ENCODE results near the gene ERO1B. TPM values are rescaled to one million over a fixed set of nuclear protein-coding genes. Genes with fewer than 3 reads are reported as not detected.
A peak's percentile ranks its signal among the peaks of the same experiment; 100 is the strongest.

The ERO1B gene
- polyA plus RNA-seq, 1 donor from 2014 or later = 2.7 TPM

GRCh38 chr1:236313427-236313826, 31.7 kb upstream of the ERO1B start:
- no peak overlapping the region for H2AFZ ChIP-seq (ENCODE audit: low read depth, low read length)
- no peak overlapping the region for H3K4me2 ChIP-seq (ENCODE audit: low read length)
- no peaks in the 10 kb centered on the region for H3K79me2 ChIP-seq (replicated peaks; ENCODE audit: insufficient read depth, low read length)
- H3K9ac ChIP-seq (ENCODE audit: low read length) = no peak overlapping the region
- peaks cover 9% of the 10 kb centered on the region for H3K27me3 ChIP-seq (ENCODE audit: insufficient read depth, low read depth, low read length)
- H3K36me3 ChIP-seq (ENCODE audit: insufficient read depth, low read length) = no peaks in the 10 kb centered on the region
- H3F3A ChIP-seq (ENCODE audit: insufficient read depth, low read length, poor library complexity, severe bottlenecking) = no peaks in the 10 kb centered on the region
- TF ChIP-seq TAF1 (IDR thresholded peaks at IDR 0.05; ENCODE audit: low read depth) = no peak
- no peak for TF ChIP-seq RAD21 (conservative IDR thresholded peaks at IDR 0.05)
- TF ChIP-seq EP300 (conservative IDR thresholded peaks at IDR 0.05; ENCODE audit: poor library complexity, severe bottlenecking) = peak; percentile 71
- TF ChIP-seq SMC3 (conservative IDR thresholded peaks at IDR 0.05; ENCODE audit: poor library complexity) = no peak
- TF ChIP-seq CTCF (IDR thresholded peaks at IDR 0.05; ENCODE audit: poor library complexity, severe bottlenecking) = no peak
- peak; percentile 88 for TF ChIP-seq POLR2AphosphoS5 (IDR thresholded peaks at IDR 0.05)
- TF ChIP-seq MXI1 (conservative IDR thresholded peaks at IDR 0.05; ENCODE audit: poor library complexity, severe bottlenecking) = no peak
- no peaks in the 10 kb centered on the region for H3K9me2 ChIP-seq (ENCODE audit: insufficient read depth, low read length)
- no peak overlapping the region for H3K4me3 ChIP-seq (ENCODE audit: low read length)
- H3K9me3 ChIP-seq (ENCODE audit: low read length) = no peaks in the 10 kb centered on the region
- no peaks in the 10 kb centered on the region for H4K20me1 ChIP-seq (ENCODE audit: insufficient read depth)
- H3K27ac ChIP-seq (ENCODE audit: low read length) = no peak overlapping the region

GRCh38 chr1:236311040-236311439, 29.3 kb upstream of the ERO1B start:
- TF ChIP-seq CTCF (IDR thresholded peaks at IDR 0.05; ENCODE audit: poor library complexity, severe bottlenecking) (no peak), SMC3 (conservative IDR thresholded peaks at IDR 0.05; ENCODE audit: poor library complexity) (no peak), EP300 (conservative IDR thresholded peaks at IDR 0.05; ENCODE audit: poor library complexity, severe bottlenecking) (no peak)
- no peak overlapping the region for H3K9ac ChIP-seq (ENCODE audit: low read length)
- H3K79me2 ChIP-seq (replicated peaks; ENCODE audit: insufficient read depth, low read length) = no peaks in the 10 kb centered on the region
- no peaks in the 10 kb centered on the region for H3K36me3 ChIP-seq (ENCODE audit: insufficient read depth, low read length)
- no peak overlapping the region for H3K27ac ChIP-seq (ENCODE audit: low read length)
- no peak overlapping the region for H3K4me2 ChIP-seq (ENCODE audit: low read length)
- H3K9me3 ChIP-seq (ENCODE audit: low read length) = no peaks in the 10 kb centered on the region
- no peaks in the 10 kb centered on the region for H4K20me1 ChIP-seq (ENCODE audit: insufficient read depth)
- H3K27me3 ChIP-seq (ENCODE audit: insufficient read depth, low read depth, low read length) = peaks cover 9% of the 10 kb centered on the region
- H3F3A ChIP-seq (ENCODE audit: insufficient read depth, low read length, poor library complexity, severe bottlenecking) = no peaks in the 10 kb centered on the region
- no peaks in the 10 kb centered on the region for H3K9me2 ChIP-seq (ENCODE audit: insufficient read depth, low read length)
- H2AFZ ChIP-seq (ENCODE audit: low read depth, low read length) = no peak overlapping the region
- H3K4me3 ChIP-seq (ENCODE audit: low read length) = no peak overlapping the region

- H4K20me1 ChIP-seq (ENCODE audit: insufficient read depth) = no peaks in the 10 kb centered on the region
- H3K9me2 ChIP-seq (ENCODE audit: insufficient read depth, low read length) = no peaks in the 10 kb centered on the region
- H3K36me3 ChIP-seq (ENCODE audit: insufficient read depth, low read length) = no peaks in the 10 kb centered on the region
- H3K27me3 ChIP-seq (ENCODE audit: insufficient read depth, low read depth, low read length) = peaks cover 9% of the 10 kb centered on the region
- no peak overlapping the region for H3K4me3 ChIP-seq (ENCODE audit: low read length)
- H3K79me2 ChIP-seq (replicated peaks; ENCODE audit: insufficient read depth, low read length) = no peaks in the 10 kb centered on the region
- no peak overlapping the region for H3K27ac ChIP-seq (ENCODE audit: low read length)
- H3K9ac ChIP-seq (ENCODE audit: low read length) = no peak overlapping the region
- H2AFZ ChIP-seq (ENCODE audit: low read depth, low read length) = no peak overlapping the region
- TF ChIP-seq REST (IDR thresholded peaks at IDR 0.05; ENCODE audit: borderline replicate concordance) (no peak), POLR2AphosphoS5 (IDR thresholded peaks at IDR 0.05) (no peak), EZH2 (IDR thresholded peaks at IDR 0.05; ENCODE audit: borderline replicate concordance, insufficient read depth, low read length, poor library complexity, severe bottlenecking) (no peak), EP300 (conservative IDR thresholded peaks at IDR 0.05; ENCODE audit: poor library complexity, severe bottlenecking) (no peak), SMC3 (conservative IDR thresholded peaks at IDR 0.05; ENCODE audit: poor library complexity) (no peak), TAF1 (IDR thresholded peaks at IDR 0.05; ENCODE audit: low read depth) (no peak), RAD21 (conservative IDR thresholded peaks at IDR 0.05) (no peak), MXI1 (conservative IDR thresholded peaks at IDR 0.05; ENCODE audit: poor library complexity, severe bottlenecking) (no peak), CTCF (IDR thresholded peaks at IDR 0.05; ENCODE audit: poor library complexity, severe bottlenecking) (no peak)
- H3K4me2 ChIP-seq (ENCODE audit: low read length) = no peak overlapping the region
- H3F3A ChIP-seq (ENCODE audit: insufficient read depth, low read length, poor library complexity, severe bottlenecking) = no peaks in the 10 kb centered on the region
- no peaks in the 10 kb centered on the region for H3K9me3 ChIP-seq (ENCODE audit: low read length)
Observed at GRCh38 chr1:236308827-236309226, 27.1 kb upstream of the ERO1B start.

Measured in neural cell (in vitro differentiated cells).